ENCODE results near the gene RGPD3.
"Not testable (repeated sequence)": the region's sequence is repeated elsewhere in the genome, so short reads cannot be mapped to it uniquely, and the experiment has no call there.

The RGPD3 gene

DNA sequence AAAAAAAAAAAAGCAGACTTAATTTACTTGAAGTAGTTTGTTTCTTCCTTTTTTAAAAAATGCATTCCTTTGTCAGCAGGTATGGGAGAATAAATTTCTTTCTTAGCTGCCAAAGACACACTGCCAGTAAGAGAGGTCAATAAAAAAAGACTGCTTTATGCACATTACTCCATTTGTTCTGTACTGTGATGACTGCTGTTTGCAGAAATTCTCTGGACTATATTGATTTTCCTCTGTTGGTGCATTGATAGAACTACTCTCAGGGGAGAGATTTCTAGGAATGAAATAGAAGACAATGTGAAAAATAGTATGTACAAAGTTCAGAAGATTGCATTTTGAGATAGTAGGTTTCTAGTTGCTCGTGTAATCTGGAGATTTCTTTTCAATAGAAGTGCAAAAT lies 11.3 kb upstream of the RGPD3 start:
- not testable (repeated sequence) for DNase-seq

- not testable (repeated sequence) for DNase-seq
Observed at GRCh38 chr2:106477647-106478046, 9.4 kb upstream of the RGPD3 start.

GRCh38 chr2:106470658-106471057 lies 2.4 kb upstream of the RGPD3 start:
- DNase-seq = not testable (repeated sequence)

GRCh38 chr2:106467516-106467915 lies 697 bp downstream of the RGPD3 start:
- not testable (repeated sequence) for DNase-seq

DNA sequence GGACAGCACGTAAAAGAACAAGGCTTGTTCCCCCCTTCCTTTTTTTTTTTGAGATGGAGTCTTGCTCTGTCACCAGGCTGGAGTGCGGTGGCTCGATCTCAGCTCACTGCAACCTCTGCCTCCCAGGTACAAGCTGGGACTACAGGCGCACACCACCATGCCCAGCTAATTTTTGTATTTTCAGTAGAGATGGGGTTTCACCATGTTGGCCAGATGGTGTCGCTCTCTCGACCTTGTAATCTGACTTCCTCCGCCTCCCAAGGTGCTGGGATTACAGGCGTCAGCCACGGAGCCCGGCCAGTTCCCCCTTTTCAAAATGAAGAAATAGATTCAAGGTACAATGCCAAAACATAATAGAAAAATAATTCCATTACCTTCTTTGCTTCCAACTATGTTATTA lies 6.3 kb downstream of the RGPD3 start:
- DNase-seq = not testable (repeated sequence)

- not testable (repeated sequence) for DNase-seq
Observed at GRCh38 chr2:106390680-106391079, 77.5 kb downstream of the RGPD3 start.

DNA sequence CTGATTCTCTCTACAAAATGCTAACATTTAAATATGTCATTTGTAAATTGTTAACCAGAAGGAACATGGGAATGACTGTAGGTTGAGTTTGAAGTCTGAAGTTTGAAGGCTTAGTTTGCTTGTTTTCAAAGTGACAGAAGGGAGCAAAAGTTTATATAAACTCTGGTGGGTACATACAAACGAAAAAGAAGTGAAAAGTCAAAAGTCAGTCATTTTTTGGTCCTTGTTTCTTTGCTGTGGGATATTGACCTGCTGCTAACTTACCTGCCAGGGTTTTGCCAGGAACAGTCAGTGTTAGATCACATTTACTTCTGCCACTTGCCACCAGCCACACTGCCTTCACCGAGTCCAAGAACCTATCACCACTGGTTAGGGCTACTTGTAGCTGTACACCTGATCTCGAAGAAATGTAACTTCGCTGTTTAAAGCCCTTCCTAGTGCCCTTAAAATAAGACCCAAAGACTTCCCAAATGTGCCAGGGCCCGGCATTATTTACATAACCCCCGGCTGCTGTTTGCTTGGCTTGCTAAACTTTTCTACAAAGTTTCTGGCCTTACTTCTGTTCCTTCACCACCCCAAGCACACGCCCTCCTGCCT lies 79.3 kb downstream of the RGPD3 start:
- DNase-seq = not testable (repeated sequence)

GRCh38 chr2:106384548-106384947 lies 83.7 kb downstream of the RGPD3 start:
- not testable (repeated sequence) for DNase-seq

DNA sequence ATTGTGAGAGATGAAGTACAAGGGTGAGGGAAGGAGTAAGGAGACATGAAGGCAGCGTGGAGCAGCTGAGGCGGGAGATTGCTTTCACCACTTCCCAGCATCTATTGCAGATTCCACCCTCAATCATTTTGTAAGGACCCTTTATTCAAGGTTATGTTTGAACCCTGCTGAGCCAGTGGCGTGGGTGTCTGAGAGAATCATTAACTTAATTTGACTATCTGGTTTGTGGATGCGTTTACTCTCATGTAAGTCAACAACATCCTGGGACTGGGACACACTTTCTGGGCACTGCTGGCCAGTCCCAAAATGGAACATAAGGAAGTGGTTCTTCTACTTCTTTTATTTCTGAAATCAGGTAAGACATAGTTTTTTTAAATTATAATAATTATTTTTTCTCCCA lies 86.3 kb downstream of the RGPD3 start:
- not testable (repeated sequence) for DNase-seq

GRCh38 chr2:106379567-106379966 lies 88.6 kb downstream of the RGPD3 start:
- not testable (repeated sequence) for DNase-seq

GRCh38 chr2:106369182-106369581 lies 99.0 kb downstream of the RGPD3 start:
- DNase-seq = not testable (repeated sequence)

- DNase-seq = no peak
Observed at GRCh38 chr2:106366204-106366885, 101.9 kb downstream of the RGPD3 start.

GRCh38 chr2:106363791-106364190 lies 104.4 kb downstream of the RGPD3 start:
- DNase-seq = no peak

DNA sequence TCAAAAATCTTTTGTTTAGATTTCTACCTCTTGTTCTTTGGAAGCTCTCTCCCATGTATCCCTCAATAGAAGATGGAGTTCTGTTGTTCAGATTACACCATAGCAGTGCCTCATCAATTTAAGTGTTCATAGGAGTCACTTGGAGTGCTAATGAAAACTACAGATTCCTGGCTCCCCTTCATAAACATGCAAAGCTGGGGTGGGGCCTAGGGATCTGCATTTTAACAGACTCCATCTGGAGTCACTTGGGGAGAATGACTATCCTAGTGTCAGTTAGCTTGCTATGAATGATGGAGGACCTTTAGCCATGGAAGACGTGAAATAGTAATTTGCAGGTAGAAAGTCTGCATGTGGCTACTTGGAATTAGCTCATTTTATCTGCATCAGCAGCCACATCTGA lies 105.4 kb downstream of the RGPD3 start:
- no peak for DNase-seq

DNA sequence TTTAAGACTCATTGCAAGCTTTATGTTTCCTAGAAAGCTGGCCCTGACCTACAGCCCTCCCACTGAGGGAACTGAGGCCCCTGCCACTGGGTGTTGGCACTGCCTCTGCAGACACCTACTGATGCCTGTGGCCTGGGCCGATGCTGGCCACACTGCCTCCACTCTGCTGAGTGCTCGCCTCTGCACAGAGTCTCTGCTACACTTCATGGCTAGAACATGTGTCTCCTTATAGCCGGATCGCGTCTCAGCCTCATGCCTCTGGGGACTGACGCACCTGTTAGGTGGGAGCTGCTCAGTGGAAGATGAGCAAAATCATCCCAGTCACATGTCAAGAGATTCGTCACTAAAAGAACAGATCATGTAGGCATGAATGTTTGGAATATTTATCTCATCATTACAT lies 108.7 kb downstream of the RGPD3 start:
- no peak for DNase-seq

- DNase-seq = no peak
Observed at GRCh38 chr2:106358521-106358920, 109.7 kb downstream of the RGPD3 start.

DNA sequence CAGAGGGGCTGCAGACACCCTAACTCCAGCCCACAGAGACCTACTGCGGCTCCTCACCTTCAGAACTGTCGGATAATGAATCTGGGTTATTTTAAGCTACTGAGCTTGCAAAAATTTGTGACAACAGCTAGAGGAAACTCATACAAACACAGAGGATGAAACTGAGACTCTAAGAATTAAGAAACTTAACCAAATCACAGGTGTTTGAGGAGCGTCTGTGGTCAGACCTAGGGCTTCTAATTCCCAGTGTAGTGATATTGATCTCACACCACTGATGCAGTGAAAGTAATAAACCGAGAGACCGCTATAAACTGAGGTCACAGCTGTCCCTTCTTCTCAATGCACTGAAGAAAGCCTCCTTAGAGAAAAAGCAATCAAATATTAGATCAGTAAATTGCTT lies 110.1 kb downstream of the RGPD3 start:
- DNase-seq = no peak

DNA sequence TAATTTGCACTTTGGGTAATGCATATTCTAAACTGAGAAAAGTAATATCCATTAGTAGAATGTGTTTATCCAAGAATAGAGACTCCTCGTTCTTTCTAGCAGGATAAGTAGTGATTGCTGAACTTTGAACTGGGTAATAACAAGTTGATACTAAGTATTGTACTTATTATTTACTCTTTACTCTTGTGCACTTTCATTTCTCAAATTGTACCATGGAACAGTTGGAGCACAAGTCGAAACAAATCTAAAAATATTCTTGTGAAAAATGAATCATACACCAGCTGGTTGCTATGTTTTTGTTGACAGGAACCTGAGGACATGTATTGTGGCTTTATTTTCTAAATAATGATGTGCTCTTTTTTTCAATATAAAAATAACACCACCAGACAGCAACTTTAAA lies 111.9 kb downstream of the RGPD3 start:
- DNase-seq = no peak

- DNase-seq = no peak
Observed at GRCh38 chr2:106353676-106354075, 114.5 kb downstream of the RGPD3 start.

GRCh38 chr2:106350980-106351379 lies 117.2 kb downstream of the RGPD3 start:
- DNase-seq = no peak

- DNase-seq = no peak
Observed at GRCh38 chr2:106344302-106344701, 123.9 kb downstream of the RGPD3 start.

GRCh38 chr2:106343274-106343673 lies 124.9 kb downstream of the RGPD3 start:
- no peak for DNase-seq

DNA sequence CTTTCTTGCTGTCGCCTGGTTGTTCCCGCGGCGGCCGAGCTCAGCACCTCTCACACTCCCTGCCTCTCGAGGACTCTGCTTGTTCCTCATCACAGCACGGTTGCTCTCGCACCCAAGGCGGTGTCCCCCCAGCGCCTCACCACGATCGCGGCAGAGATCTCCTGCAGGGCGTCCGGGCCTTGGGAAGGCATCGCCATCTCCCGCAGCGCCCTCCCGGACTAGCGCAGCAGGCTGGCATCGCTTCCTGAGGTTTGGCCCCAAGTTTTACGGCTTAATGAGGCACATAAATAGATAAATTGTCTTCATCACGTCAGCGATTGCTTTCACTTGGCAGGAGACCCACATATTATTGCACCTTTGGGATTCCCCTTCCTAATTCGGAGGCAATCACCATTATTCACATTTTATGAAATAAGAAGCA lies 125.4 kb downstream of the RGPD3 start:
- no peak for DNase-seq

- no peak for DNase-seq
Observed at GRCh38 chr2:106341666-106342065, 126.5 kb downstream of the RGPD3 start.

Measured in NCI-H1105 treated with DMSO at 0.1 percent for 48 hours (cell line).